Tibial nerve (tissue), 4 donors: ENCODE measurements around the gene CDH4.

Experiments used
- CTCF ChIP-seq, 5 experiments: fragments of 200-600 bp in 3 of 5; fragments of 450-650 bp in 2 of 5; sonication (generic) in 3 of 5; IDR thresholded peaks; one replicate each; pipeline ENCODE4 v1.5.1; 2016 to 2019; ENCODE audit warnings: antibody characterized with exemption in 5 of 5, mild to moderate bottlenecking in 3 of 5, moderate library complexity in 2 of 5
- EP300 ChIP-seq, 2 donors: sonication (generic); formaldehyde crosslinking; IDR thresholded peaks; one replicate each; pipeline ENCODE4 v1.6.1; 2017; ENCODE audit warnings: antibody characterized with exemption in 2 of 2, mild to moderate bottlenecking in 1 of 2
- POLR2A ChIP-seq, 2 donors: fragments of 450-650 bp; IDR thresholded peaks; one replicate each; pipeline ENCODE4 v1.6.1; 2017; ENCODE audit warnings: antibody characterized with exemption in 2 of 2, mild to moderate bottlenecking in 2 of 2, moderate library complexity in 2 of 2

GRCh38 chr20:61701802-61702201 lies 449.7 kb downstream of the CDH4 start:
- TF ChIP-seq CTCF (IDR thresholded peaks at IDR 0.05) = no peak
- TF ChIP-seq POLR2A (IDR thresholded peaks at IDR 0.05) = no peak
- TF ChIP-seq EP300 (IDR thresholded peaks at IDR 0.05) = no peak
